HepG2 (cell line): Measurements from ENCODE around the gene FUCA1. TPM values are rescaled to one million over a fixed set of nuclear protein-coding genes. Genes with fewer than 3 reads are reported as not detected.
A peak's percentile ranks its signal among the peaks of the same experiment; 100 is the strongest.

Source experiments
- ATAC-seq: fragments of 200-7000 bp; cut with Tn5 transposase; 3 replicates; pipeline ENCODE4 v1.9.1; 2020; ENCODE audit warnings: mild to moderate bottlenecking, moderate library complexity
- BruUV-seq: library from RNA; stranded (reverse); fragments of 400-500 nt; replicated peaks from 2 replicates; lab custom pipeline; 2021; lab: Mats Ljungman, UMichigan
- CTCF ChIA-PET: fragments of 300-600 bp; formaldehyde crosslinking; extraction: SDS; loops from one replicate; lab custom pipeline; 2021; ENCODE audit warnings: low total read pairs, inconsistent platforms, low intra/inter-chr PET ratio; lab: Yijun Ruan, JAX
- POLR2A ChIA-PET: fragments of 350-600 bp; sonication (Branson Sonifier 250); formaldehyde crosslinking; loops from one replicate; lab custom pipeline; 2020; ENCODE audit warnings: antibody characterized with exemption, inconsistent platforms; lab: Yijun Ruan, JAX
- DNase-seq: peaks from one replicate; pipeline ENCODE4 v3.0.0-alpha.2; 2015; ENCODE audit warnings: low spot score
- FAIRE-seq: peaks from 3 replicates; lab custom pipeline; 2011; peaks lifted over from hg19 to GRCh38; lab: Jason Lieb, UNC
- H2AFZ ChIP-seq: one replicate; pipeline ENCODE4 v1.6.1; 2011; ENCODE audit warnings: low read length, inconsistent platforms
- H3K27ac ChIP-seq: fragments of 300-600 bp; 3 replicates; pipeline ENCODE4 v1.8.0; 2011; ENCODE audit warnings: mixed run types, mild to moderate bottlenecking, mixed read lengths, low read length, inconsistent platforms; ENCODE audit not compliant: insufficient read depth; ENCODE audit errors: extremely low read length
- H3K27me3 ChIP-seq, 2 experiments: fragments of 200-600 bp in 1 of 2; 2 replicates in 1 of 2; 3 replicates in 1 of 2; pipeline versions ENCODE4 v1.6.0 to v1.8.0; 2011; ENCODE audit warnings: low read length in 2 of 2, mild to moderate bottlenecking in 2 of 2, moderate library complexity in 2 of 2, inconsistent platforms in 1 of 2; ENCODE audit not compliant: insufficient read depth in 2 of 2, control insufficient read depth in 1 of 2
- H3K36me3 ChIP-seq, 2 experiments: fragments of 200-600 bp in 1 of 2; replicated peaks in 1 of 2; 2 replicates in 1 of 2; 3 replicates in 1 of 2; pipeline versions ENCODE4 v1.5.1 to v1.8.0; 2011; ENCODE audit warnings: low read length in 2 of 2, inconsistent platforms in 1 of 2; ENCODE audit not compliant: insufficient read depth in 2 of 2, control insufficient read depth in 1 of 2
- H3K4me1 ChIP-seq: 2 replicates; pipeline ENCODE4 v1.5.1; 2012; ENCODE audit warnings: low read length, inconsistent platforms; ENCODE audit not compliant: insufficient read depth
- H3K4me2 ChIP-seq: 2 replicates; pipeline ENCODE4 v1.6.0; 2011; ENCODE audit warnings: low read depth, low read length, inconsistent platforms
- H3K4me3 ChIP-seq, 3 experiments: fragments of 200-600 bp in 1 of 3; sonication (generic), shearing (Covaris generic) in 1 of 3; replicated peaks in 1 of 3; 2 replicates each; pipeline ENCODE4 v1.5.1; 2011 to 2016; ENCODE audit warnings: low read length in 3 of 3, inconsistent platforms in 2 of 3, low read depth in 2 of 3, mild to moderate bottlenecking in 2 of 3, control low read depth in 1 of 3, mixed read lengths in 1 of 3; ENCODE audit not compliant: insufficient read depth in 1 of 3
- H3K79me2 ChIP-seq: one replicate; pipeline ENCODE4 v1.6.1; 2011; ENCODE audit warnings: low read length, inconsistent platforms; ENCODE audit not compliant: insufficient read depth
- H3K9ac ChIP-seq: 2 replicates; pipeline ENCODE4 v1.6.0; 2011; ENCODE audit warnings: mild to moderate bottlenecking, low read depth, low read length, inconsistent platforms; ENCODE audit not compliant: insufficient read depth
- H3K9me3 ChIP-seq: 2 replicates; pipeline ENCODE4 v1.5.1; 2012; ENCODE audit warnings: mild to moderate bottlenecking, low read length
- H4K20me1 ChIP-seq: 2 replicates; pipeline ENCODE4 v1.6.0; 2011; ENCODE audit warnings: inconsistent platforms, mild to moderate bottlenecking, low read length, moderate library complexity; ENCODE audit not compliant: insufficient read depth
- GMEB2 ChIP-seq: IDR thresholded peaks from 2 replicates; pipeline ENCODE4 v1.6.1; 2016; ENCODE audit warnings: missing biosample characterization, missing genetic modification reagents, low read depth
- MLLT10 ChIP-seq: sonication (generic); formaldehyde crosslinking; IDR thresholded peaks from 2 replicates; pipeline ENCODE4 v1.4.0; 2020; ENCODE audit warnings: missing genetic modification reagents
- NONO ChIP-seq, 2 experiments: fragments of 450-650 bp in 1 of 2; sonication (generic) in 1 of 2; formaldehyde crosslinking in 1 of 2; IDR thresholded peaks in 1 of 2; conservative IDR thresholded peaks in 1 of 2; 2 replicates each; pipeline versions ENCODE4 v1.6.1 to v1.8.0; 2017 to 2022; ENCODE audit warnings: mild to moderate bottlenecking in 1 of 2, missing genetic modification reagents in 1 of 2, moderate library complexity in 1 of 2
- RBAK ChIP-seq: sonication (generic); formaldehyde crosslinking; IDR thresholded peaks from 2 replicates; pipeline ENCODE4 v1.5.1; 2020; ENCODE audit warnings: mild to moderate bottlenecking, missing genetic modification reagents
- SAFB2 ChIP-seq: sonication (generic); formaldehyde crosslinking; IDR thresholded peaks from 2 replicates; pipeline ENCODE4 v1.5.1; 2020; ENCODE audit warnings: missing genetic modification reagents, low read depth, mild to moderate bottlenecking, borderline replicate concordance
- ZNF121 ChIP-seq: sonication (generic); formaldehyde crosslinking; IDR thresholded peaks from 2 replicates; pipeline ENCODE4 v1.5.0; 2020; ENCODE audit warnings: mild to moderate bottlenecking, missing genetic modification reagents
- ZNF570 ChIP-seq: sonication (generic); formaldehyde crosslinking; IDR thresholded peaks from 2 replicates; pipeline ENCODE4 v1.4.0; 2020; ENCODE audit warnings: mild to moderate bottlenecking, missing genetic modification reagents, borderline replicate concordance
- ZNF589 ChIP-seq: sonication (generic); formaldehyde crosslinking; conservative IDR thresholded peaks from 2 replicates; pipeline ENCODE4 v1.8.0; 2022; ENCODE audit warnings: mild to moderate bottlenecking, moderate library complexity, missing genetic modification reagents
- ZNF713 ChIP-seq: sonication (generic); formaldehyde crosslinking; IDR thresholded peaks from 2 replicates; pipeline ENCODE4 v1.4.0; 2020; ENCODE audit warnings: mild to moderate bottlenecking, missing genetic modification reagents
- WGBS: methylation state at CpG from one replicate; pipeline ENCODE4 v1.1.6; 2017; ENCODE audit warnings: low lambda C conversion rate; 5-methylcytosine and 5-hydroxymethylcytosine counted together
- in situ Hi-C: cut with HindIII; loops from 2 replicates; pipeline ENCODE4 v1.10.0; 2017; ENCODE audit warnings: low pct_unique_long_range_greater_than_20kb; ENCODE audit not compliant: extremely low pct_ligation_motif_present
- intact Hi-C: fragments of 100-400 bp; cut with micrococcal nuclease; formaldehyde crosslinking; loops from one replicate; pipeline ENCODE4 v1.10.0; 2022; ENCODE audit not compliant: unreplicated experiment
- polyA plus RNA-seq, 8 experiments: library from polyadenylated mRNA; depleted of rRNA in 3 of 8; stranded (reverse) in 7 of 8; unstranded in 1 of 8; fragments of >200 nt; fragmentation: Illumina TruSeq in 4 of 8; extraction: Trizol in 4 of 8; gene quantifications; 2 replicates each; pipeline versions ENCODE4 v1.2.1 to v1.2.3, GENCODE V29; 2011 to 2016; ENCODE audit warnings: low read depth in 4 of 8, missing spikeins in 1 of 8, mixed read lengths in 1 of 8; ENCODE audit not compliant: insufficient read depth in 1 of 8
- total RNA-seq, 5 experiments: library from RNA; depleted of rRNA; stranded (reverse); fragments of >200 nt; fragmentation: Illumina TruSeq; extraction: Trizol; gene quantifications; 2 replicates each; pipeline ENCODE4 v1.2.3, GENCODE V29; 2016; ENCODE audit warnings: low read depth in 1 of 5

FUCA1 gene
- total and polyA plus RNA-seq, 2 of the 13 experiments (the other 11 are each of a cell fraction or from before 2014, with no cell fraction given), result 32.7 to 33.6 TPM

GRCh38 chr1:23843644-23844043, 24.4 kb downstream of the FUCA1 start:
- no peaks in the 10 kb centered on the region for H3K27me3 ChIP-seq
- no peak for ATAC-seq
- TF ChIP-seq ZNF121 (CRISPR knock-in tag) (peak; percentile 47; the same call in 1 of the 2 replicates), ZNF589 (CRISPR knock-in tag) (no peak), SAFB2 (CRISPR knock-in tag) (no peak), GMEB2 (CRISPR knock-in tag) (no peak), MLLT10 (CRISPR knock-in tag) (no peak), ZNF713 (CRISPR knock-in tag) (no peak), RBAK (CRISPR knock-in tag) (no peak), ZNF570 (no peak), NONO (IDR thresholded peaks at IDR 0.05) (no peak), NONO (CRISPR knock-in tag; conservative IDR thresholded peaks at IDR 0.05) (no peak)
- TF ChIP-seq, all 625 proteins: peak for 1
- CTCF ChIA-PET, result no interaction called here
- Histone ChIP-seq H3K79me2 (no peaks in the 10 kb centered on the region), H3K27ac (no peak overlapping the region), H2AFZ (no peak overlapping the region), H3K36me3 (peaks cover 0 to 4% of the 10 kb centered on the region in 2 experiments; a peak in 4 of 5 replicates), H4K20me1 (no peaks in the 10 kb centered on the region), H3K4me2 (no peak overlapping the region), H3K4me1 (peaks cover 12% of the 10 kb centered on the region), H3K9me3 (no peaks in the 10 kb centered on the region), H3K4me3 (no peak overlapping the region), H3K9ac (no peak overlapping the region)
- POLR2A ChIA-PET, result interaction anchor here (0.6 kb wide), 1 partner anchor 18 kb away, joined by 3 read pairs; no protein-coding TSS in a partner anchor
- FAIRE-seq (no peak), DNase-seq (no peak)
- in situ Hi-C loops (no loop called here), intact Hi-C loops (no loop called here)
- BruUV-seq, result no TSS peak
- WGBS, result 88% methylated on average over 5 of the region's 5 CpGs
